Stomach (tissue), 9 donors: ENCODE data around the gene EPHA6. TPM values are rescaled to one million over a fixed set of nuclear protein-coding genes. Genes with fewer than 3 reads are reported as not detected.

Experiments
- DNase-seq, 2 donors: peaks; one replicate each; pipeline versions ENCODE4 v3.0.0 to v3.0.0-alpha.2; 2013 to 2019
- H3K27ac ChIP-seq, 5 donors: fragments of 200-600 bp in 4 of 5; sonication (generic) in 4 of 5; one replicate each; pipeline ENCODE4 v1.5.1; 2013 to 2019; ENCODE audit warnings: mild to moderate bottlenecking in 1 of 5, moderate library complexity in 1 of 5
- H3K27me3 ChIP-seq, 3 donors: fragments of 200-600 bp; sonication (generic); one replicate each; pipeline ENCODE4 v1.5.1; 2017 to 2019; ENCODE audit warnings: mixed run types in 1 of 3
- H3K36me3 ChIP-seq, 4 donors: fragments of 200-600 bp; sonication (generic); 1 replicate in 3 of 4; 2 replicates in 1 of 4; pipeline ENCODE4 v1.5.1; 2016 to 2019
- H3K4me1 ChIP-seq, 4 donors: fragments of 200-600 bp; sonication (generic); one replicate each; pipeline ENCODE4 v1.5.1; 2016 to 2019
- H3K4me3 ChIP-seq, 4 donors: fragments of 200-600 bp; sonication (generic) in 3 of 4; one replicate each; pipeline ENCODE4 v1.5.1; 2016 to 2019; ENCODE audit warnings: mild to moderate bottlenecking in 1 of 4
- H3K9me3 ChIP-seq, 4 donors: fragments of 200-600 bp; sonication (generic); one replicate each; pipeline ENCODE4 v1.5.1; 2016 to 2019
- CTCF ChIP-seq, 7 experiments: fragments of 450-650 bp in 4 of 7; fragments of 200-600 bp in 3 of 7; sonication (generic) in 3 of 7; IDR thresholded peaks; one replicate each; pipeline ENCODE4 v1.5.1; 2016 to 2019; ENCODE audit warnings: antibody characterized with exemption in 7 of 7, control low read depth in 2 of 7, mild to moderate bottlenecking in 1 of 7
- EP300 ChIP-seq: sonication (generic); formaldehyde crosslinking; IDR thresholded peaks from one replicate; pipeline ENCODE4 v1.6.1; 2017; ENCODE audit warnings: antibody characterized with exemption
- POLR2A ChIP-seq, 4 donors: fragments of 450-650 bp; IDR thresholded peaks; one replicate each; pipeline ENCODE4 v1.6.1; 2016; ENCODE audit warnings: antibody characterized with exemption in 4 of 4, control low read depth in 2 of 4, mild to moderate bottlenecking in 1 of 4, moderate library complexity in 1 of 4
- POLR2AphosphoS5 ChIP-seq, 3 donors: sonication (generic); formaldehyde crosslinking; IDR thresholded peaks; one replicate each; pipeline ENCODE4 v1.6.1; 2016; ENCODE audit warnings: antibody characterized with exemption in 3 of 3
- WGBS, 5 donors: extraction: QIAGEN DNeasy Blood & Tissue Kit in 3 of 5; methylation state at CpG; one replicate each; pipeline versions ENCODE4 v1.1.5 to v1.1.7; 2013 to 2018; 5-methylcytosine and 5-hydroxymethylcytosine counted together
- intact Hi-C: fragments of 100-400 bp; cut with DNase I; formaldehyde crosslinking; loops from one replicate; pipeline ENCODE4 v1.15.1; 2023; ENCODE audit warnings: low total_unique reads
- polyA plus RNA-seq, 3 donors: library from polyadenylated mRNA; stranded (reverse); fragments of 200-250 nt; gene quantifications; one replicate each; pipeline ENCODE4 v1.2.3, GENCODE V29; 2013
- total RNA-seq, 5 donors: library from RNA; depleted of rRNA; stranded (reverse); fragments of >200 nt; gene quantifications; one replicate each; pipeline versions ENCODE4 v1.1.0 to v1.2.3, GENCODE V29; 2014 to 2016
- donor health status: healthy with polysubstance abuse.
- donor health status: Bipolar disorder and iron deficiency.
- donor health status: healthy.

The EPHA6 gene
- total and polyA plus RNA-seq, 8 donors, result 0.18 to 179 (median 14.7) TPM; not detected in 4

GRCh38 chr3:97689111-97689510 lies 874.7 kb downstream of the EPHA6 start:
- no peaks in the 10 kb centered on the region for H3K9me3 ChIP-seq
- TF ChIP-seq POLR2A (IDR thresholded peaks at IDR 0.05) (no peak), CTCF (IDR thresholded peaks at IDR 0.05) (no peak), POLR2AphosphoS5 (IDR thresholded peaks at IDR 0.05) (no peak), EP300 (no peak)
- no peaks in the 10 kb centered on the region for H3K4me1 ChIP-seq
- H3K4me3 ChIP-seq, result no peak overlapping the region
- no peak for DNase-seq
- no peaks in the 10 kb centered on the region for H3K27me3 ChIP-seq
- no peaks in the 10 kb centered on the region for H3K36me3 ChIP-seq
- H3K27ac ChIP-seq, result no peak overlapping the region
- intact Hi-C loops, result no loop called here
- WGBS, 5 donors, result 82 to 91% (median 86%) methylated on average over 4 of the region's 4 CpGs

- Histone ChIP-seq H3K4me1 (no peaks in the 10 kb centered on the region), H3K27ac (no peak overlapping the region), H3K9me3 (no peaks in the 10 kb centered on the region), H3K27me3 (no peaks in the 10 kb centered on the region), H3K4me3 (no peak overlapping the region), H3K36me3 (no peaks in the 10 kb centered on the region)
- intact Hi-C loops, result no loop called here
- TF ChIP-seq CTCF (IDR thresholded peaks at IDR 0.05), result no peak
- no peak for TF ChIP-seq EP300
- no peak for TF ChIP-seq POLR2AphosphoS5 (IDR thresholded peaks at IDR 0.05)
- TF ChIP-seq POLR2A (IDR thresholded peaks at IDR 0.05), result no peak
- DNase-seq, result no peak
These were observed 875.6 kb downstream of the EPHA6 start for GRCh38 chr3:97689962-97690361.

- no peaks in the 10 kb centered on the region for H3K27me3 ChIP-seq
- no peak overlapping the region for H3K27ac ChIP-seq
- no peaks in the 10 kb centered on the region for H3K36me3 ChIP-seq
- H3K4me3 ChIP-seq, result no peak overlapping the region
- DNase-seq, result no peak
- 60 to 92% (median 66%) methylated on average over 1 of the region's 1 CpG for WGBS, 5 donors
- no peak for TF ChIP-seq POLR2A (IDR thresholded peaks at IDR 0.05)
- H3K9me3 ChIP-seq, result no peaks in the 10 kb centered on the region
- intact Hi-C loops, result no loop called here
- H3K4me1 ChIP-seq, result no peaks in the 10 kb centered on the region
These were observed 877.0 kb downstream of the EPHA6 start for GRCh38 chr3:97691354-97691753.

- no peak for DNase-seq
- H3K9me3 ChIP-seq, result no peaks in the 10 kb centered on the region
- H3K27me3 ChIP-seq, result no peaks in the 10 kb centered on the region
- TF ChIP-seq EP300, result no peak
- no peak for TF ChIP-seq CTCF (IDR thresholded peaks at IDR 0.05)
- no peak for TF ChIP-seq POLR2AphosphoS5 (IDR thresholded peaks at IDR 0.05)
- TF ChIP-seq POLR2A (IDR thresholded peaks at IDR 0.05), result no peak
- intact Hi-C loops, result no loop called here
- H3K4me3 ChIP-seq, result no peak overlapping the region
- no peaks in the 10 kb centered on the region for H3K4me1 ChIP-seq
- no peak overlapping the region for H3K27ac ChIP-seq
- H3K36me3 ChIP-seq, result no peaks in the 10 kb centered on the region
- WGBS, 5 donors, result 75 to 89% (median 82%) methylated on average over 5 of the region's 5 CpGs
These were observed 878.0 kb downstream of the EPHA6 start for GRCh38 chr3:97692389-97692788.

- H3K9me3 ChIP-seq, result no peaks in the 10 kb centered on the region
- TF ChIP-seq POLR2AphosphoS5 (IDR thresholded peaks at IDR 0.05) (no peak), EP300 (no peak), POLR2A (IDR thresholded peaks at IDR 0.05) (no peak), CTCF (IDR thresholded peaks at IDR 0.05) (no peak)
- H3K27ac ChIP-seq, result no peak overlapping the region
- intact Hi-C loops, result no loop called here
- no peaks in the 10 kb centered on the region for H3K36me3 ChIP-seq
- no peaks in the 10 kb centered on the region for H3K4me1 ChIP-seq
- 74 to 82% (median 77%) methylated on average over 2 of the region's 2 CpGs for WGBS, 5 donors
- no peak overlapping the region for H3K4me3 ChIP-seq
- DNase-seq, result no peak
- no peaks in the 10 kb centered on the region for H3K27me3 ChIP-seq
These were observed 878.4 kb downstream of the EPHA6 start for GRCh38 chr3:97692831-97693230.
